IMR-90 (cell line): ENCODE data around the gene CLTCL1. TPM values are rescaled to one million over a fixed set of nuclear protein-coding genes. Genes with fewer than 3 reads are reported as not detected.

Experiments
- ATAC-seq: fragments of 200-7000 bp; cut with Tn5 transposase; 2 replicates; pipeline ENCODE4 v1.9.1; 2020; ENCODE audit warnings: low read depth, mild to moderate bottlenecking, moderate library complexity
- BruUV-seq: library from RNA; stranded (reverse); fragments of 400-500 nt; replicated peaks from 2 replicates; lab custom pipeline; 2021; lab: Mats Ljungman, UMichigan
- CTCF ChIA-PET: fragments of 300-600 bp; formaldehyde crosslinking; extraction: SDS; loops from one replicate; lab custom pipeline; 2021; ENCODE audit warnings: antibody characterized with exemption; lab: Yijun Ruan, JAX
- POLR2A ChIA-PET: fragments of 300-600 bp; sonication (Branson Sonifier 250); formaldehyde crosslinking; loops from one replicate; lab custom pipeline; 2022; ENCODE audit warnings: antibody characterized with exemption; ENCODE audit not compliant: unreplicated experiment; lab: Charles Lee
- DNase-seq: peaks from one replicate; pipeline ENCODE4 v3.0.0; 2013
- H2AFZ ChIP-seq: replicated peaks from 2 replicates; pipeline ENCODE3; 2013; ENCODE audit warnings: low read length, mild to moderate bottlenecking; ENCODE audit not compliant: poor library complexity
- H2AK5ac ChIP-seq: 2 replicates; pipeline ENCODE4 v1.6.1; 2013; ENCODE audit warnings: low read depth, low read length, inconsistent platforms
- H2AK9ac ChIP-seq: replicated peaks from 2 replicates; pipeline ENCODE3; 2013; ENCODE audit warnings: mild to moderate bottlenecking, low read depth, low read length, moderate library complexity; ENCODE audit not compliant: poor library complexity
- H2BK120ac ChIP-seq: 2 replicates; pipeline ENCODE4 v1.6.1; 2013; ENCODE audit warnings: low read depth, low read length, inconsistent platforms
- H2BK15ac ChIP-seq: 3 replicates; pipeline ENCODE4 v1.6.1; 2013; ENCODE audit warnings: low read depth, low read length, inconsistent platforms
- H2BK20ac ChIP-seq: 2 replicates; pipeline ENCODE4 v1.6.1; 2013; ENCODE audit warnings: low read depth, mild to moderate bottlenecking, inconsistent platforms, low read length, moderate library complexity
- H2BK5ac ChIP-seq: 2 replicates; pipeline ENCODE4 v1.6.1; 2013; ENCODE audit warnings: mild to moderate bottlenecking, low read depth, low read length, inconsistent platforms; ENCODE audit not compliant: poor library complexity, severe bottlenecking
- H3K14ac ChIP-seq: replicated peaks from 2 replicates; pipeline ENCODE4 v1.6.1; 2013; ENCODE audit warnings: low read depth, low read length, inconsistent platforms
- H3K18ac ChIP-seq: 2 replicates; pipeline ENCODE4 v1.6.1; 2013; ENCODE audit warnings: low read depth, low read length, control low read depth
- H3K23ac ChIP-seq: 2 replicates; pipeline ENCODE4 v1.6.1; 2013; ENCODE audit warnings: low read depth, low read length, inconsistent platforms
- H3K27ac ChIP-seq: 2 replicates; pipeline ENCODE4 v1.5.1; 2013; ENCODE audit warnings: mild to moderate bottlenecking, control low read depth, low read length; ENCODE audit not compliant: insufficient read depth
- H3K27me3 ChIP-seq: 2 replicates; pipeline ENCODE4 v1.6.1; 2013; ENCODE audit warnings: low read length; ENCODE audit not compliant: control insufficient read depth, insufficient read depth
- H3K36me3 ChIP-seq: 2 replicates; pipeline ENCODE4 v1.6.1; 2013; ENCODE audit warnings: low read length, mixed read lengths; ENCODE audit not compliant: control insufficient read depth, insufficient read depth
- H3K4ac ChIP-seq: 2 replicates; pipeline ENCODE4 v1.6.1; 2013; ENCODE audit warnings: low read depth, low read length, inconsistent platforms
- H3K4me1 ChIP-seq: 2 replicates; pipeline ENCODE4 v1.6.1; 2013; ENCODE audit warnings: low read length, mixed read lengths; ENCODE audit not compliant: control insufficient read depth, insufficient read depth
- H3K4me2 ChIP-seq: 2 replicates; pipeline ENCODE4 v1.6.1; 2013; ENCODE audit warnings: low read depth, mild to moderate bottlenecking, control low read depth, low read length, moderate library complexity
- H3K4me3 ChIP-seq: 2 replicates; pipeline ENCODE4 v1.5.1; 2013; ENCODE audit warnings: low read depth, mild to moderate bottlenecking, control low read depth, low read length, moderate library complexity; ENCODE audit not compliant: insufficient read depth
- H3K56ac ChIP-seq: 2 replicates; pipeline ENCODE4 v1.6.1; 2013; ENCODE audit warnings: low read length, inconsistent platforms; ENCODE audit not compliant: insufficient read depth; ENCODE audit errors: extremely low read depth
- H3K79me1 ChIP-seq, 2 experiments: 2 replicates each; pipeline ENCODE4 v1.6.1; 2013; ENCODE audit warnings: low read length in 2 of 2, inconsistent platforms in 1 of 2, low read depth in 1 of 2
- H3K9ac ChIP-seq: 2 replicates; pipeline ENCODE4 v1.6.1; 2013; ENCODE audit warnings: low read depth, low read length, control low read depth
- H3K9me1 ChIP-seq: 2 replicates; pipeline ENCODE4 v1.6.1; 2013; ENCODE audit warnings: low read length, inconsistent platforms; ENCODE audit not compliant: insufficient read depth
- H3K9me3 ChIP-seq: 2 replicates; pipeline ENCODE4 v1.6.1; 2013; ENCODE audit warnings: low read length; ENCODE audit not compliant: control insufficient read depth, insufficient read depth
- H4K20me1 ChIP-seq: 2 replicates; pipeline ENCODE4 v1.6.1; 2013; ENCODE audit warnings: low read length, inconsistent platforms; ENCODE audit not compliant: insufficient read depth
- H4K5ac ChIP-seq: 2 replicates; pipeline ENCODE4 v1.6.1; 2013; ENCODE audit warnings: mild to moderate bottlenecking, low read depth, low read length, control low read depth
- H4K8ac ChIP-seq, 2 experiments: 2 replicates each; pipeline ENCODE4 v1.6.1; 2013; ENCODE audit warnings: low read depth in 2 of 2, low read length in 2 of 2, control low read depth in 1 of 2, inconsistent platforms in 1 of 2
- H4K91ac ChIP-seq: 2 replicates; pipeline ENCODE4 v1.6.1; 2013; ENCODE audit warnings: low read depth, low read length, inconsistent platforms; ENCODE audit not compliant: insufficient read depth
- CHD1 ChIP-seq: IDR thresholded peaks from 2 replicates; pipeline ENCODE4 v1.6.1; 2012; ENCODE audit warnings: low read depth, low read length, improper control_type of control experiment
- FOS ChIP-seq: fragments of 150-350 bp; IDR thresholded peaks from 2 replicates; pipeline ENCODE4 v1.6.1; 2016; ENCODE audit warnings: low read depth, low read length
- MAZ ChIP-seq: IDR thresholded peaks from 2 replicates; pipeline ENCODE4 v1.6.1; 2012; ENCODE audit warnings: low read depth, mild to moderate bottlenecking, low read length, improper control_type of control experiment, moderate library complexity, borderline replicate concordance
- NFE2L2 ChIP-seq: fragments of 150-350 bp; IDR thresholded peaks from 2 replicates; pipeline ENCODE4 v1.6.1; 2016; ENCODE audit warnings: low read depth, mild to moderate bottlenecking, low read length
- POLR2A ChIP-seq: IDR thresholded peaks from 2 replicates; pipeline ENCODE4 v1.6.1; 2012; ENCODE audit warnings: mild to moderate bottlenecking, low read depth, low read length
- RAD21 ChIP-seq: IDR thresholded peaks from 2 replicates; pipeline ENCODE4 v1.6.1; 2012; ENCODE audit warnings: low read length, improper control_type of control experiment
- RFX5 ChIP-seq: IDR thresholded peaks from 2 replicates; pipeline ENCODE4 v1.8.0; 2012; ENCODE audit warnings: low read depth, mild to moderate bottlenecking, low read length, moderate library complexity
- USF2 ChIP-seq: fragments of 150-350 bp; IDR thresholded peaks from 2 replicates; pipeline ENCODE4 v1.6.1; 2017; ENCODE audit warnings: mild to moderate bottlenecking, antibody characterized with exemption, low read length, low read depth
- WGBS, 2 experiments: methylation state at CpG; one replicate each; pipeline versions ENCODE4 v1.1.5 to v1.1.7; 2013; ENCODE audit warnings: missing lambda C conversion rate in 2 of 2; ENCODE audit not compliant: insufficient read length in 1 of 2; ENCODE audit errors: extremely low coverage in 2 of 2; 5-methylcytosine and 5-hydroxymethylcytosine counted together
- dilution Hi-C: fragments of 300-500 bp; cut with HindIII; formaldehyde crosslinking; loops from one replicate; pipeline ENCODE4 v1.14.3; 2018; ENCODE audit warnings: low sequenced_read_pairs; ENCODE audit not compliant: unreplicated experiment
- in situ Hi-C: fragments of 300-500 bp; cut with MboI; formaldehyde crosslinking; loops from 3 replicates; pipeline ENCODE4 v1.14.3; 2019; ENCODE audit warnings: low sequenced_read_pairs, inconsistent platforms, mixed read lengths
- intact Hi-C: fragments of 100-400 bp; cut with micrococcal nuclease; formaldehyde crosslinking; loops from 2 replicates; pipeline ENCODE4 v1.10.0; 2022
- polyA plus RNA-seq, 3 experiments: library from polyadenylated mRNA; depleted of rRNA; stranded (reverse); fragments of >200 nt; gene quantifications; 2 replicates each; pipeline ENCODE4 v1.2.3, GENCODE V29; 2012; ENCODE audit warnings: low replicate concordance in 1 of 3
- total RNA-seq: library from RNA; depleted of rRNA; stranded (reverse); fragments of >200 nt; gene quantifications from 2 replicates; pipeline ENCODE4 v1.2.3, GENCODE V29; 2012
- TF ChIP-seq, protein P1 (sequence below): fragments of 150-350 bp; IDR thresholded peaks from 2 replicates; pipeline ENCODE4 v1.6.1; 2016; ENCODE audit warnings: low read depth, mild to moderate bottlenecking, low read length, moderate library complexity, borderline replicate concordance

Gene CLTCL1
- total and polyA plus RNA-seq, 2 of the 4 experiments (the other 2 are of a cell fraction), result 6.2 to 8.1 TPM

GRCh38 chr22:19330865-19331418, 39.4 kb upstream of the CLTCL1 start:
- H3K56ac ChIP-seq, result no peak overlapping the region
- no peak overlapping the region for H2BK20ac ChIP-seq
- no peak overlapping the region for H3K18ac ChIP-seq
- no peak overlapping the region for H4K5ac ChIP-seq
- H3K9me3 ChIP-seq, result peaks cover 3% of the 10 kb centered on the region
- TF ChIP-seq USF2 (no peak), FOS (no peak), NFE2L2 (no peak), RFX5 (no peak), CHD1 (no peak), MAZ (no peak), POLR2A (no peak), RAD21 (no peak)
- TF ChIP-seq, protein P1, sequence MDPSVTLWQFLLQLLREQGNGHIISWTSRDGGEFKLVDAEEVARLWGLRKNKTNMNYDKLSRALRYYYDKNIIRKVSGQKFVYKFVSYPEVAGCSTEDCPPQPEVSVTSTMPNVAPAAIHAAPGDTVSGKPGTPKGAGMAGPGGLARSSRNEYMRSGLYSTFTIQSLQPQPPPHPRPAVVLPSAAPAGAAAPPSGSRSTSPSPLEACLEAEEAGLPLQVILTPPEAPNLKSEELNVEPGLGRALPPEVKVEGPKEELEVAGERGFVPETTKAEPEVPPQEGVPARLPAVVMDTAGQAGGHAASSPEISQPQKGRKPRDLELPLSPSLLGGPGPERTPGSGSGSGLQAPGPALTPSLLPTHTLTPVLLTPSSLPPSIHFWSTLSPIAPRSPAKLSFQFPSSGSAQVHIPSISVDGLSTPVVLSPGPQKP, result no peak
- BruUV-seq, result no TSS peak
- H3K14ac ChIP-seq, result no peak overlapping the region
- WGBS, 2 experiments, result 98% methylated on average over 6 of the region's 13 CpGs; no CpG with 5 or more reads in 1 of the 2 experiments
- H2BK5ac ChIP-seq, result no peak overlapping the region
- no peak overlapping the region for H3K4ac ChIP-seq
- peak overlapping the region; percentile 23 for H2AFZ ChIP-seq
- dilution Hi-C loops (no loop called here), in situ Hi-C loops (no loop called here), intact Hi-C loops (no loop called here)
- H4K20me1 ChIP-seq, result no peaks in the 10 kb centered on the region
- H3K23ac ChIP-seq, result no peak overlapping the region
- POLR2A ChIA-PET, result no interaction called here
- no peaks in the 10 kb centered on the region for H3K27me3 ChIP-seq
- no peak overlapping the region for H3K4me3 ChIP-seq
- peaks cover 32% of the 10 kb centered on the region for H3K36me3 ChIP-seq
- H3K27ac ChIP-seq, result no peak overlapping the region
- no peaks in the 10 kb centered on the region for H3K79me1 ChIP-seq
- H3K9ac ChIP-seq, result no peak overlapping the region
- CTCF ChIA-PET, result no interaction called here
- H4K8ac ChIP-seq, result no peak overlapping the region
- H3K4me1 ChIP-seq, result no peaks in the 10 kb centered on the region
- H2BK15ac ChIP-seq, result no peak overlapping the region
- H2AK9ac ChIP-seq, result no peak overlapping the region
- H3K4me2 ChIP-seq, result no peak overlapping the region
- H4K91ac ChIP-seq, result no peak overlapping the region
- no peak overlapping the region for H2AK5ac ChIP-seq
- DNase-seq (no peak), ATAC-seq (no peak)
- no peaks in the 10 kb centered on the region for H3K9me1 ChIP-seq
- H2BK120ac ChIP-seq, result no peak overlapping the region
